Activated naive CD8-positive, alpha-beta T cell (primary cell): Measurements from ENCODE around the gene ARL5C.
A peak's percentile ranks its signal among the peaks of the same experiment; 100 is the strongest.

Source experiments
- H3K27ac Mint-ChIP-seq: one replicate; pipeline ENCODE4 v1.8.0; 2021; ENCODE audit warnings: mixed read lengths
- H3K27me3 Mint-ChIP-seq: one replicate; pipeline ENCODE4 v1.8.0; 2021; ENCODE audit warnings: mixed read lengths
- H3K36me3 Mint-ChIP-seq: one replicate; pipeline ENCODE4 v1.8.0; 2021; ENCODE audit warnings: mixed read lengths
- H3K4me1 Mint-ChIP-seq: one replicate; pipeline ENCODE4 v1.8.0; 2021; ENCODE audit warnings: low read depth, mixed read lengths
- H3K4me3 Mint-ChIP-seq: one replicate; pipeline ENCODE4 v1.8.0; 2021; ENCODE audit warnings: mild to moderate bottlenecking, mixed read lengths
- H3K9me3 Mint-ChIP-seq: one replicate; pipeline ENCODE4 v1.8.0; 2021; ENCODE audit warnings: low read depth, mixed read lengths

The ARL5C gene, protein sequence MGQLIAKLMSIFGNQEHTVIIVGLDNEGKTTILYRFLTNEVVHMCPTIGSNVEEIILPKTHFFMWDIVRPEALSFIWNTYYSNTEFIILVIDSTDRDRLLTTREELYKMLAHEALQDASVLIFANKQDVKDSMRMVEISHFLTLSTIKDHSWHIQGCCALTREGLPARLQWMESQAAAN

DNA sequence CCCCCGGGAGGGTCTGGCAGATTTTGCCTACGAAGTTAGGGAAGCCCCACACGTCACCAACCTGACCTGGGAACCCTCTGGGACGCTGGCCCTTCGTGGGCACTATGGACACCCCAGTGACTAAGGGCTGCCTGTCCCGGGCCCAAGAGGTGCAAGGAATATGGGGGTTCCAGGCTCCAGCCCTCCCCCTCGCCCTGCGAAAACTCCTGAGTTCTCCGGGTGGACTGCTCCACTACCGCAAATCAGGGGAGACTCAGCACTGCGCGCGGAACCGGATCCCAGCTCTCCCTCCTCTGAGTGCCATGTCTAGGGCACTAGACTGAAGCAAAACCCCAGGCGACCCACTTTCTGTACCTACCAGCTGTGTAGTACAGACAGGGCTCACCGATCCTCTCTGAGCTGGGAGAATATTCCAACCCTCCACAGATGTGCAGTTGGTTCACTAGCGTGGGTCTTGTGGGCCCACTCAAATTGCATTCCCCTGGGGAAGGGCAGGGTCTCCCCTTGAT is at the start of gene ARL5C:
Gene ARL5C (minus strand): TSS at position 321 of the 509 bp plus-strand sequence. CDS start 401 bp downstream, outside the sequence.
- no peak within 1 kb of the TSS for H3K27ac Mint-ChIP-seq
- no peaks in the 10 kb centered on the region for H3K27me3 Mint-ChIP-seq
- no peaks in the 10 kb centered on the region for H3K36me3 Mint-ChIP-seq
- H3K4me3 Mint-ChIP-seq: peak within 1 kb of the TSS; percentile 99
- peaks cover 24% of the 10 kb centered on the region for H3K4me1 Mint-ChIP-seq
- no peaks in the 10 kb centered on the region for H3K9me3 Mint-ChIP-seq

DNA sequence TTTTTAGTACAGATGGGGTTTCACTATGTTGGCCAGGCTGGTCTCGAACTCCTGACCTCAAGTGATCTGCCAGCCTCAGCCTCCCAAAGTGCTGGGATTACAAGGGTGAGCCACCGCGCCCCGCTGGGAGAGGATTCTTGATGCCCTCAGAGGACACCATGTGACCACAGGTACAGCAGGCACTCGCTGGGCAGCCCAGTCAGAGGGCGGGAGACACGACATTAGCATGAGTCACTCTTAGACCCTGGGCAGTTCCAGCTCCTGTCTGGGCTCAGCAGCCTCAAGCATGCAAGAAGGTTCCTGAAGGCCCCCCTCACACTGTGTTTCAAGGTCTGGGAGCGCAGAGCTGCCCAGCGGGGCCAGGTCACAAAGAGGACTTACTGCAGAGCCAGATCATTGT is 47.9 kb upstream of the ARL5C start:
- Mint-ChIP-seq H3K4me1 (peaks cover 10% of the 10 kb centered on the region), H3K27ac (no peak overlapping the region), H3K9me3 (no peaks in the 10 kb centered on the region), H3K36me3 (no peaks in the 10 kb centered on the region), H3K4me3 (no peak overlapping the region), H3K27me3 (no peaks in the 10 kb centered on the region)

DNA sequence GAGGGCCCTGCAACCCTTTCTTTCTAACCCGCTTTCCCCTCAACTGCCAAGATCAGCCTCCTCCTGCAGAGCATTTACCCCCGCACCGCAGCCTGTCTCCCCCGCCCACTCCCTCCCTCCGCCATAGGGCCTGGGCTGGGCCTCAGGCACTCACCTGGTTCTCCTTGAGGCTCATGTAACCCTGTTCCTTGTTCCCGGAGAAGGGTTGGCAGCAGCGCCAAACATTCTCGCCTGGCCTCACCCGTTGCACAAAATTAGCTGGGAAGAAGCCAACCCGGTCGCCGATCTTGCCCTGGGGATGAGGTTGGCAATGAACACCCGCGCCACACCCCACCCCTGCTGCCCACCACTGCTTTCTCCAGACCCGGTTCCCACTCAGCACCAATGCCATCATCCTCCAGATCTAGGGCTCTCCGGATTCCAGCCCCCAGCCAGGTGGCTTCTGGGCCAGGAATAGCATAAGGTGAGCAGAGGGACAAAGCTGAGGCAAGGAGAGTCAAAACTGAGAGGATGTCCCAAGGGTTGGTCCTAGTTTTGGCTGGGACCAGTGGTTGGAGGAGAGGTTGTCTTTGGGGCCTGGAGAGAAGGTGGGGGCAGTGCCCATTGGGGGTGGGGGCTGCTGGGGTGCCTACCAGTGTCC is 47.0 kb upstream of the ARL5C start:
- Mint-ChIP-seq H3K36me3 (no peaks in the 10 kb centered on the region), H3K4me3 (no peak overlapping the region), H3K27ac (no peak overlapping the region), H3K27me3 (no peaks in the 10 kb centered on the region), H3K9me3 (no peaks in the 10 kb centered on the region), H3K4me1 (peaks cover 19% of the 10 kb centered on the region)

DNA sequence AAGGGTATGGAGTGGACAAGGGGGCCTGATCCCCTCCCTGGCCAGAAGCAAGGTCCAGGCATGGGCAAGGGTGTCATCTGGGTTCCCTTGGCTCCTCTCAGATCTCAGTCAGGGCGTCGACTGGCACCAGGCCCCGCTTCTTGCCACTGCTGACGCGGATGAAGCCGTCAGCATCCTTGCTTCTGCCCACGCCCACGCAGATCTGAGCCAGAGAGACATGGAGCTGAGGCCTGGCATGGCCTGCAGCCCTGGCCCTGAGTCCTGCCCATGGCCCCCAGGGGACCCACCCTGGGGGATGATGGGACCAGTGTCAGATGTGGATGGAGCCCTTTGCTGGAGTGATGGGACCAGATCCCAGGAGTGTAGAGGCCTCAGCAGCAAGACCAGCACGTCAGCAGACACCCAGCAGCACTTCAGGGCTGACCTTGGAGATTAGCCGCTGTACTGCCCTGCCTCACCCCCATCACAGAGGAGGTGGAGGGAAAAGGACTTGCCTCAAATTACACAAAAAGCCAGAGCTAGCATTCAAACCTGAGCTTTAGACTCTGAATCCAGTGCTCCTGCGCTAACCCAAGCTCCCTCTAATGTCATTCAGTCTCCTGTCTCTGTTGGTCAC is 46.3 kb upstream of the ARL5C start:
- Mint-ChIP-seq H3K27me3 (no peaks in the 10 kb centered on the region), H3K9me3 (no peaks in the 10 kb centered on the region), H3K27ac (no peak overlapping the region), H3K4me3 (no peak overlapping the region), H3K36me3 (no peaks in the 10 kb centered on the region), H3K4me1 (peaks cover 24% of the 10 kb centered on the region)

DNA sequence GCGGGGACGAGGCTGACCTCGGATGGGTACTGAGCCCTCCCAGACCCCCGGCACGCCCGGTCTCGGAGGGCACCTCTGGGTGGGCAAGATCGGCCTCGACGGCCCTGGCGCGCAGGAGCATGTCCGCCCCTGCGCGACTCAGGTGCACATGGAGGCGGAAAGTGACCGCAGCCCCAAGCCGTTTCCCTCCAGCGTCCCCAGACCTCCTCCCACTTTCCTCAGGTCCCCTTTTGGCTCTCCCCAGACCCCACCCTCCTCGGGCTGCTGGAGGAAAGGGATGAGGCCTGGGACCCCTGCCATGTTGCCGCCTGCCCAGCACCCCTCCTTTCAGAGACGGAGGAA is 44.1 kb upstream of the ARL5C start:
- Mint-ChIP-seq H3K27me3 (no peaks in the 10 kb centered on the region), H3K4me1 (peaks cover 33% of the 10 kb centered on the region), H3K4me3 (peak overlapping the region; percentile 51), H3K9me3 (no peaks in the 10 kb centered on the region), H3K27ac (peak overlapping the region; percentile 50), H3K36me3 (no peaks in the 10 kb centered on the region)

DNA sequence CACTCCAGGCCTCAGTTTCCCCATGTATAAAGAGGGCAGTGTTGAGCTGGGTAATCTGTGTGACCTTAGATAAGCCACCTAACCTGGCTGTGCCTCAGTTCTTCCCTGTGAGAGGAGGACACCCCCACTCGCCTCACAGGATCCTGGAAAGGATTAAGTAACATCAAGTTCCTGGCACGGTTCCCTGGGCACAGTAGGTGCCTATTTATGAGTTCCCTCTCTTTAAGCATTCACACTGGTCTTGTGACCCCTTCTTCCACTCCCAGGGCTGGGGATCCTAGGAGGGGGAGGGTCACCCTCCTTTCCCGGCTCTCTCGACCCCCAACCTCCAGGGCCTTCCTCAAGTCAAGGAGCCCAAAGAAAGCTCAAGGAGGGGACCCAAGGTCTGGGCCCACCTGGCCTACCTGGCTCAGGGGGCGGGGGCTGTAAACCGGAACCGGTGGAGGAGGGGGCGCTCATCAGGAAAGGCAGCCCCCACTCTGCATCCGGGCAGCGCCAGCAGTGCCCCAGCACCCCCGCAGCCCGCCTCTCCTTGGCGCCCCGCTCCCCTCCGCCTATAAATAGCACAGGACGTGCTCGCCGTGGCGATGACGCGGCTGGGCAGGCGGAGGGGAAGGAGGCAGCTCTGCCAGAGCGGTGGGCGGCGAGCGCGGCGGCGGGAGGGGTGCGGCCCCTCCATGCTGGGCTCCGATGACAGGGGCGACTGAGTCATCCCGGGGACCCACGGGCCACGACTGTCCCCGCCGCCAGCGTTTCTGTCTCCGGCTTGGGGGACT is 43.5 kb upstream of the ARL5C start:
- Mint-ChIP-seq H3K36me3 (no peaks in the 10 kb centered on the region), H3K27me3 (no peaks in the 10 kb centered on the region), H3K4me3 (peak overlapping the region; percentile 56), H3K4me1 (peaks cover 34% of the 10 kb centered on the region), H3K9me3 (no peaks in the 10 kb centered on the region), H3K27ac (no peak overlapping the region)

DNA sequence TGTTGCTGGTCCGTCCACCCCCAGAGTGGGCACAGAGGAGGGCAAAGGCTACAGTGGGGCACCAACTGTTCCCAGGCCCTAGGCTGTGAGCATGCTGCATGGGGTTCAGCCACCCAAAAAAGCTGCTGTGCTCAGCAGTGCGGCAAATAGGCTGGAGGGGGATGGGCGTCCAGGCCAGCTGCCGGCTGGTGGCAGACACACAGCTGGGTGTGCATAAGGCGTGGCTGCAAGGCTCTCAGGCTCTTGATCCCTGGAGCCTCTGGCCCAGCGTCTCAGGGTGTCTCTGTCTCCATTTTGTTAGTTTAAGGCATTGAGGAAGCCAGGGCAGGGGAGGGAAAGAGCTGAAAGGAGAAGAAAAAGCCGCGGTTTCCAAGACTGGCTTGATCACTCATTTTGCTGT is 42.9 kb upstream of the ARL5C start:
- Mint-ChIP-seq H3K27me3 (no peaks in the 10 kb centered on the region), H3K4me1 (peaks cover 34% of the 10 kb centered on the region), H3K27ac (no peak overlapping the region), H3K36me3 (peaks cover under 1% of the 10 kb centered on the region), H3K9me3 (no peaks in the 10 kb centered on the region), H3K4me3 (peak overlapping the region; percentile 56)

DNA sequence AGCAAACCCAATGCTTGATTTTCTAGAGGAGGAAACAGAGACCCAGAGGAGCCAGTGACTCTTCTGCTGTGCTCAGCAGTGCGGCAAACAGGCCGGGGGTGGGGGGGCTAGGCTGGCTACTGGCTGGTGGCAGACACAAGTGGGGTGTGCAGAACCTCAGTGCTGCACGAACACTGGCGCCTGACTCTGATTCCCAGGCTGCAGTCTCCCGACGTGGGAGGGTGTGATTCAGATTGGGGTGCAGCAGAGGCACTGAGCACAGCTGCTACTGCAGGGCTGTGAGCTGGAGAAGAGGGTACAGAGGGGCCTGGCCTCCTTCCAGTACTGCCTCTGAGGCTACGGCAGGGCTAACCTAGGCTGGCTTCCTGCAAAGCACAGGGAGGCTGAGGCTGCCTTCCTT is 42.2 kb upstream of the ARL5C start:
- H3K27ac Mint-ChIP-seq: peak overlapping the region; percentile 6
- H3K27me3 Mint-ChIP-seq: no peaks in the 10 kb centered on the region
- H3K4me1 Mint-ChIP-seq: peaks cover 40% of the 10 kb centered on the region
- H3K9me3 Mint-ChIP-seq: no peaks in the 10 kb centered on the region
- H3K36me3 Mint-ChIP-seq: peaks cover 4% of the 10 kb centered on the region
- H3K4me3 Mint-ChIP-seq: no peak overlapping the region

DNA sequence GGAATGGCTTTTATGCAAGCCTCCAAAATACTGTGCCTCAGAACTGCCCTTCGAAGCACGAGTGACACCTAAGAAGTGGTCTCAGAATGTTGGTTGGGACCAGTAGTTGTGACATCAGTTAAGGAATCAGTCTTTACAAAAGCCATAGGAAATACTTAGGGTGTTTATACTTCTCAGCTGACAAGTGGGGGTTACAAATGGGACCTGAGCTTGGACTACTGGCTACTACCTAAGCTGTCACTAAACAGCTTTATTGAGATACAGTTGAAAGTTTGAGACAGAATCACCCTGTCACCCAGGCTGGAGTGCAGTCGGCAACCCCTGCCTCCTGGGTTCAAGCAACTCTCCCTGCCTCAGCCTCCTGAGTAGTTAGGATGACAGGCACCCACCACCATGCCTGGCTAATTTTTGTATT is 39.2 kb upstream of the ARL5C start:
- no peaks in the 10 kb centered on the region for H3K27me3 Mint-ChIP-seq
- H3K4me1 Mint-ChIP-seq: peaks cover 54% of the 10 kb centered on the region
- H3K9me3 Mint-ChIP-seq: no peaks in the 10 kb centered on the region
- peaks cover 20% of the 10 kb centered on the region for H3K36me3 Mint-ChIP-seq
- H3K27ac Mint-ChIP-seq: peak overlapping the region; percentile 41
- peak overlapping the region; percentile 10 for H3K4me3 Mint-ChIP-seq

DNA sequence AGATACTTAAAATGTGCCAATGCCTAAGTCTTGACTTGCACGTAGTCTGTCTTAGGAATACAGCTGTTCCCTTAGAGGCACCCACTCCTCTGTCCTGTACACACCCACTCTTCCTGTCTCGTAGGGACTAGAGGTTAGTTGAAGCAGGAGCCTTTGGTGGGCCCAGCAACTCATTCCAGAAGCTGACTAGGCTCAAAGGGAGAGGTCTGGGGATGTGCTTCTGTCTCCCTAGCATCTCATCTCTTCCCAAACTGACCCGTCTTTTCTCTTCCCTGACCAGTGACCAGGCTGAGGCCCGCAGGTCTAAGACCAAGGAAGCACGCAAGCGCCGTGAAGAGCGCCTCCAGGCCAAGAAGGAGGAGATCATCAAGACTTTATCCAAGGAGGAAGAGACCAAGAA is 38.3 kb upstream of the ARL5C start:
- H3K27ac Mint-ChIP-seq: no peak overlapping the region
- no peaks in the 10 kb centered on the region for H3K9me3 Mint-ChIP-seq
- H3K4me3 Mint-ChIP-seq: peak overlapping the region; percentile 35
- peaks cover 20% of the 10 kb centered on the region for H3K36me3 Mint-ChIP-seq
- peaks cover 56% of the 10 kb centered on the region for H3K4me1 Mint-ChIP-seq
- no peaks in the 10 kb centered on the region for H3K27me3 Mint-ChIP-seq

DNA sequence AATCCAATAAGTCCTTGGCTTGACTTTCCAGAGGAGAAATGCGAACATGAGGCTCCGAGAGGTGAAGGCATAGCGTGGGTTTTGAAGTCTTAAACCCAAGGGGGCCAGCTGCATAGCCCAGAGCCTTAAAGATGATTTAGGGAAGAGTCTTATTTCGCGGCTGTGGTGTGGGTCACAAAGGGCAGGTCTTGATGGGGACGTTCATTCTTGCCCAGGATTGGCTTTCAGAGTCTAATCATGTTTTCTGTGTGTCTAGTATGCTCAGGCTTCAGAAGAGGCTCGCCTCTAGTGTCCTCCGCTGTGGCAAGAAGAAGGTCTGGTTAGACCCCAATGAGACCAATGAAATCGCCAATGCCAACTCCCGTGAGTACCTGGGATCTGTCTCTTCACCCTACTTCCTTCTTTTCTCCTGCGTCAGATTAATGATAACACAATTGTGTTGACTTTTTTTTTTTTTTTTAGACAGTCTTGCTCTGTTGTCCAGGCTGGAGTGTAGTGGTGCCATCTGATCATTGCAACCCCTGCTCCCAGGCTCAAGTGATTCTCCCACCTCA is 35.1 kb upstream of the ARL5C start:
- H3K4me1 Mint-ChIP-seq: peaks cover 45% of the 10 kb centered on the region
- no peaks in the 10 kb centered on the region for H3K27me3 Mint-ChIP-seq
- peak overlapping the region; percentile 99 for H3K4me3 Mint-ChIP-seq
- no peaks in the 10 kb centered on the region for H3K9me3 Mint-ChIP-seq
- H3K36me3 Mint-ChIP-seq: peaks cover 20% of the 10 kb centered on the region
- H3K27ac Mint-ChIP-seq: peak overlapping the region; percentile 100

DNA sequence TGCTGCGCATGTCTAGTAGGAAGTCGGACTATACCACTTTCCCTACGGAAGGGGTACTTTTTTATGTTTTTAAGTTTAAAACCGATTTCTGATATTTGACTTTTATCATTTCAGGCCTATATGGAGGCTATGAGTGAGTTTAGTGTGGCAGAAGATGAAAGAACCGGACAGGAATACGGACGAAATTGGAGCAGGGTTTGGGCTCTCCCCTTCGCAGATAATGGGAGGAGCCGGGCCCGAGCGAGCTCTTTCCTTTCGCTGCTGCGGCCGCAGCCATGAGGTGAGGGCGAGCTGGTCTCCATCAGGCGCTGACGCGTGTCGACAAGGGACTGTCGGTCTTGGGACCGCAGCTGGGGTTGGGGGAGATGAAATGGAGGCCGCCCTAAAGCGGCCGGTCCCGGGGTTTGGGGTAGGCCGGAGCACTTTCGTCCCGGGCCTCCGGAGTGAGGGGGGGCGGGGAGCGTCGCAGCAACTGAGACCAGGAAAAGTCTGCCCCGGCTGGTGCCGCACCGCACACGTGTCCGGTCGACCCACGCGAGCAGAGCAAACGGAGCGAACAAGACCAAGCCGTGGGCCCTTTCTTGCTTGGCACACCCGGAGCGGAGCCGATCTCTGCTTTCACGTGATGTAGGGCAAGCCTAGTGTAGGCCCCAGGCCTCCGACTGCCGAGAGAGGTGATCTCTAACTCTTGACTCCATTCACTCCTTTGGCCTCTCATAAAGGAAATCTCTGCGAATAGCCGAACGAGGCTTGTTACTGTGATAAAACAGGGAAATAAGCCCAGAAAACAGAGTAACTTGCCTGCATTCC is 34.3 kb upstream of the ARL5C start, which contains the start of gene RPL19:
Gene RPL19 (plus strand): TSS at position 214 of the 810 bp plus-strand sequence. CDS start 62 bp downstream, at position 276.
- peaks cover 20% of the 10 kb centered on the region for H3K36me3 Mint-ChIP-seq
- H3K27ac Mint-ChIP-seq: peak within 1 kb of the TSS; percentile 100
- H3K27me3 Mint-ChIP-seq: no peaks in the 10 kb centered on the region
- H3K9me3 Mint-ChIP-seq: no peaks in the 10 kb centered on the region
- H3K4me1 Mint-ChIP-seq: peaks cover 49% of the 10 kb centered on the region
- H3K4me3 Mint-ChIP-seq: peak within 1 kb of the TSS; percentile 99

DNA sequence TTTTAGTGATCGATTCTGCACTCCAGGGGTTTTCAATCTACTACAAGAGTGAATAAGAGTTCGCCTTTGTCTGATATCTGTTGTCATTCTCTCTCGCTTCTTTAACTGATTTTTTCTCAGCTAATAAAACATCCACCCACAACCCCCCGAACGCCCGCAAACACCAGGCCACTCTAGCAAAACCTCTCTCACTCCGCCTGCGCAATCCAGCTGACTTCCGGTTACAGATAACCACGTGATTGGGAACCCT is 33.8 kb upstream of the ARL5C start:
- peaks cover 20% of the 10 kb centered on the region for H3K36me3 Mint-ChIP-seq
- no peaks in the 10 kb centered on the region for H3K27me3 Mint-ChIP-seq
- H3K4me3 Mint-ChIP-seq: peak overlapping the region; percentile 99
- peak overlapping the region; percentile 100 for H3K27ac Mint-ChIP-seq
- H3K9me3 Mint-ChIP-seq: no peaks in the 10 kb centered on the region
- H3K4me1 Mint-ChIP-seq: peaks cover 49% of the 10 kb centered on the region

DNA sequence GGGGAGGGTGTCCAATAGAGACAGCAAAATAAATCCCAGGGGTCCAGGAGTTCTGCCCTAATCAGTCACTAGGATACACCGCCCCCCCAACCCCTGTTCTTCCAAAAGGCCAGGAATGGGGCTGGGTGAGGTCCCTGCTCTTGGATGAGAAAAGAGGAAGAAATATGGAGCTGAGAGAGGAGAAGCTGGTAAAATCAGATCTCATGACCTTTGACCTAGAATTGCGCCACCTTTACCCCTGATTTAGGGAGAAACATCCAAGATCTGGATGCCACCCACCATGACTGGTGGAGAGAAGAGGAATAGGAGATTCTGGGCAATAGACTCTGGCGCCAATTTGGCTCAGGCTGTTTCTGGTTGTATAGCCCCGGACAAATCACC is 32.2 kb upstream of the ARL5C start:
- H3K4me3 Mint-ChIP-seq: peak overlapping the region; percentile 99
- no peaks in the 10 kb centered on the region for H3K9me3 Mint-ChIP-seq
- peaks cover 16% of the 10 kb centered on the region for H3K36me3 Mint-ChIP-seq
- H3K4me1 Mint-ChIP-seq: peaks cover 49% of the 10 kb centered on the region
- H3K27me3 Mint-ChIP-seq: no peaks in the 10 kb centered on the region
- peak overlapping the region; percentile 43 for H3K27ac Mint-ChIP-seq
